Type B pancreatic cell (in vitro differentiated cells): ENCODE data around the gene SPAM1. TPM values are rescaled to one million over a fixed set of nuclear protein-coding genes. Genes with fewer than 3 reads are reported as not detected.

Source experiments
- DNase-seq: peaks from one replicate; pipeline ENCODE4 v3.0.0; 2021; ENCODE audit warnings: mixed read lengths; ENCODE audit not compliant: unreplicated experiment; ENCODE audit errors: extremely low spot score
- H3K27ac Mint-ChIP-seq: 2 replicates; pipeline ENCODE4 v1.8.0; 2021; ENCODE audit warnings: mild to moderate bottlenecking, mixed read lengths
- H3K27me3 Mint-ChIP-seq: 2 replicates; pipeline ENCODE4 v1.8.0; 2021; ENCODE audit warnings: mixed read lengths
- H3K36me3 Mint-ChIP-seq: 2 replicates; pipeline ENCODE4 v1.8.0; 2021; ENCODE audit warnings: mixed read lengths
- H3K4me1 Mint-ChIP-seq: one replicate; pipeline ENCODE4 v1.8.0; 2021; ENCODE audit warnings: mixed read lengths; ENCODE audit not compliant: unreplicated experiment
- H3K4me3 Mint-ChIP-seq: 2 replicates; pipeline ENCODE4 v1.8.0; 2021; ENCODE audit warnings: mild to moderate bottlenecking, mixed read lengths
- H3K9me3 Mint-ChIP-seq: 2 replicates; pipeline ENCODE4 v1.8.0; 2021; ENCODE audit warnings: mixed read lengths
- CTCF ChIP-seq: fragments of 200-600 bp; sonication (generic); conservative IDR thresholded peaks from 2 replicates; pipeline ENCODE4 v1.5.0; 2021; ENCODE audit warnings: antibody characterized with exemption, mild to moderate bottlenecking
- long read RNA-seq: library from polyadenylated mRNA; unstranded; transcript quantifications from one replicate; pipeline ENCODE4 v2.0.0, GENCODE V29; 2020
- total RNA-seq: library from RNA; stranded (reverse); gene quantifications from 2 replicates; pipeline ENCODE4 v1.2.1, GENCODE V29; 2021; ENCODE audit warnings: low replicate concordance

SPAM1 gene, protein sequence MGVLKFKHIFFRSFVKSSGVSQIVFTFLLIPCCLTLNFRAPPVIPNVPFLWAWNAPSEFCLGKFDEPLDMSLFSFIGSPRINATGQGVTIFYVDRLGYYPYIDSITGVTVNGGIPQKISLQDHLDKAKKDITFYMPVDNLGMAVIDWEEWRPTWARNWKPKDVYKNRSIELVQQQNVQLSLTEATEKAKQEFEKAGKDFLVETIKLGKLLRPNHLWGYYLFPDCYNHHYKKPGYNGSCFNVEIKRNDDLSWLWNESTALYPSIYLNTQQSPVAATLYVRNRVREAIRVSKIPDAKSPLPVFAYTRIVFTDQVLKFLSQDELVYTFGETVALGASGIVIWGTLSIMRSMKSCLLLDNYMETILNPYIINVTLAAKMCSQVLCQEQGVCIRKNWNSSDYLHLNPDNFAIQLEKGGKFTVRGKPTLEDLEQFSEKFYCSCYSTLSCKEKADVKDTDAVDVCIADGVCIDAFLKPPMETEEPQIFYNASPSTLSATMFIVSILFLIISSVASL
- not detected in 2 replicates for total RNA-seq
- long read RNA-seq, result 0 reads

- Mint-ChIP-seq H3K9me3 (no peaks in the 10 kb centered on the region), H3K27ac (no peak within 1 kb of the TSS), H3K36me3 (no peaks in the 10 kb centered on the region)
These were observed at the start of gene SPAM1 for GRCh38 chr7:123924941-123925340. Gene SPAM1, plus strand, starts transcription at chr7:123925241. Its CDS starts 28,330 bp downstream, at chr7:123953571.

GRCh38 chr7:123876557-123877256 lies 48.3 kb upstream of the SPAM1 start:
- no peak for TF ChIP-seq CTCF
- Mint-ChIP-seq H3K9me3 (no peaks in the 10 kb centered on the region), H3K27me3 (no peaks in the 10 kb centered on the region)

More at GRCh38 chr7:123924941-123925340, at the start of gene SPAM1:
- Mint-ChIP-seq H3K4me3 (no peak within 1 kb of the TSS), H3K4me1 (no peaks in the 10 kb centered on the region), H3K27me3 (no peaks in the 10 kb centered on the region)
- no peak for DNase-seq
- TF ChIP-seq CTCF, result no peak

GRCh38 chr7:123879628-123880027 lies 45.4 kb upstream of the SPAM1 start:
- no peaks in the 10 kb centered on the region for H3K9me3 Mint-ChIP-seq
- H3K4me3 Mint-ChIP-seq, result no peak overlapping the region
- TF ChIP-seq CTCF, result no peak
- no peak overlapping the region for H3K27ac Mint-ChIP-seq
- H3K36me3 Mint-ChIP-seq, result no peaks in the 10 kb centered on the region
- H3K4me1 Mint-ChIP-seq, result no peaks in the 10 kb centered on the region
- H3K27me3 Mint-ChIP-seq, result no peaks in the 10 kb centered on the region
- no peak for DNase-seq

More at GRCh38 chr7:123876557-123877256, 48.3 kb upstream of the SPAM1 start:
- H3K27ac Mint-ChIP-seq, result no peak overlapping the region
- H3K4me3 Mint-ChIP-seq, result no peak overlapping the region
- DNase-seq, result no peak
- no peaks in the 10 kb centered on the region for H3K4me1 Mint-ChIP-seq
- H3K36me3 Mint-ChIP-seq, result no peaks in the 10 kb centered on the region

DNA sequence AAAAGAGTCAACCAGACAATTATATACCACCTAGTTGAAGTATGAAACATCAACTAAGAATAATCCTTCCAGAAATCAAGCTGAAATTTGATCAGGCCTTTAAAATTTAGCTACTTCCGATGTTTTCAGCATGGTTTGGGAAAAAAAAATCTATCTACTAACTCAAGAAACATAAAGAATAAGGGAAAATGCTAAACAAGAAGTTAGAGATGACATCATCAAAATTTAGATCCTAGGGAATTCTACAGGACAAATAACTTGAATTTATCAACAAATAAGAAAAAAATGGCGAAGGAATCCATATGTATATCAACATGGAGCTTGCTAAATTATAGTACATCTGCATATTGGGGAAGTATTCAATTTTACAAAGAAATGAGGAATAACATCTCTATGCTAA lies 43.7 kb upstream of the SPAM1 start:
- no peak overlapping the region for H3K27ac Mint-ChIP-seq
- no peak for DNase-seq
- H3K36me3 Mint-ChIP-seq, result no peaks in the 10 kb centered on the region
- no peaks in the 10 kb centered on the region for H3K27me3 Mint-ChIP-seq
- TF ChIP-seq CTCF, result no peak
- no peaks in the 10 kb centered on the region for H3K9me3 Mint-ChIP-seq
- no peaks in the 10 kb centered on the region for H3K4me1 Mint-ChIP-seq
- H3K4me3 Mint-ChIP-seq, result no peak overlapping the region

- Mint-ChIP-seq H3K9me3 (no peaks in the 10 kb centered on the region), H3K27me3 (no peaks in the 10 kb centered on the region)
These were observed 41.9 kb upstream of the SPAM1 start for GRCh38 chr7:123883154-123883553.

More at GRCh38 chr7:123883154-123883553, 41.9 kb upstream of the SPAM1 start:
- DNase-seq, result no peak
- Mint-ChIP-seq H3K4me1 (no peaks in the 10 kb centered on the region), H3K36me3 (no peaks in the 10 kb centered on the region), H3K27ac (no peak overlapping the region), H3K4me3 (no peak overlapping the region)
- no peak for TF ChIP-seq CTCF
